Cardiac muscle cell (in vitro differentiated cells and primary cell): ENCODE measurements around the gene CST4. TPM values are rescaled to one million over a fixed set of nuclear protein-coding genes. Genes with fewer than 3 reads are reported as not detected.
A peak's percentile ranks its signal among the peaks of the same experiment; 100 is the strongest.

ENCODE experiments used
- DNase-seq, 2 donors: peaks; one replicate each; pipeline versions ENCODE4 v3.0.0 to v3.0.0-alpha.2; 2010 to 2017; ENCODE audit warnings: low read depth in 1 of 2, low spot score in 1 of 2
- H3K27ac ChIP-seq: fragments of 200-600 bp; sonication (generic); 2 replicates; pipeline ENCODE4 v1.5.1; 2016
- H3K27me3 ChIP-seq: fragments of 200-600 bp; sonication (generic); 2 replicates; pipeline ENCODE4 v1.6.0; 2016; ENCODE audit warnings: control low read depth
- H3K36me3 ChIP-seq: fragments of 200-600 bp; sonication (generic); 2 replicates; pipeline ENCODE4 v1.5.1; 2016; ENCODE audit warnings: control low read depth
- H3K4me1 ChIP-seq: fragments of 200-600 bp; sonication (generic); 2 replicates; pipeline ENCODE4 v1.8.1; 2017; ENCODE audit warnings: low read depth, mild to moderate bottlenecking, mixed run types
- H3K4me3 ChIP-seq: fragments of 200-600 bp; sonication (generic); 2 replicates; pipeline ENCODE4 v1.5.1; 2016; ENCODE audit warnings: mild to moderate bottlenecking
- H3K9me3 ChIP-seq: fragments of 200-600 bp; sonication (generic); 2 replicates; pipeline ENCODE4 v1.5.1; 2017; ENCODE audit warnings: low read depth, mild to moderate bottlenecking, control low read depth
- CTCF ChIP-seq: IDR thresholded peaks from 2 replicates; pipeline ENCODE4 v1.5.1; 2012; ENCODE audit warnings: low read depth, mild to moderate bottlenecking, low read length
- polyA plus RNA-seq: library from polyadenylated mRNA; unstranded; fragments of >200 nt; fragmentation: Nextera tagmentation; extraction: Ambion mirVana; gene quantifications from 2 replicates; pipeline ENCODE4 v1.2.1, GENCODE V29; 2016
- total RNA-seq: library from RNA; depleted of rRNA; stranded (reverse); fragments of >200 nt; gene quantifications from 2 replicates; pipeline ENCODE4 v1.2.3, GENCODE V29; 2016

Gene CST4
- total and polyA plus RNA-seq, 2 experiments from 2014 or later, result not detected

GRCh38 chr20:23655491-23656211, 33.2 kb downstream of the CST4 start:
- Histone ChIP-seq H3K27ac (no peak overlapping the region), H3K9me3 (no peaks in the 10 kb centered on the region), H3K4me3 (no peak overlapping the region), H3K27me3 (no peaks in the 10 kb centered on the region), H3K36me3 (no peaks in the 10 kb centered on the region), H3K4me1 (no peaks in the 10 kb centered on the region)
- DNase-seq, result peak in 1 of 2 donors; percentile 33
- no peak for TF ChIP-seq CTCF

- H3K27ac ChIP-seq, result no peak overlapping the region
- H3K9me3 ChIP-seq, result no peaks in the 10 kb centered on the region
- no peak for DNase-seq
- H3K36me3 ChIP-seq, result no peaks in the 10 kb centered on the region
- no peaks in the 10 kb centered on the region for H3K27me3 ChIP-seq
- H3K4me1 ChIP-seq, result no peaks in the 10 kb centered on the region
- no peak for TF ChIP-seq CTCF
- H3K4me3 ChIP-seq, result no peak overlapping the region
These were observed 34.1 kb downstream of the CST4 start for GRCh38 chr20:23654717-23655116.

GRCh38 chr20:23654000-23654399, 34.8 kb downstream of the CST4 start:
- no peak for TF ChIP-seq CTCF

GRCh38 chr20:23653400-23653938, 35.4 kb downstream of the CST4 start:
- Histone ChIP-seq H3K4me3 (no peak overlapping the region), H3K4me1 (no peaks in the 10 kb centered on the region), H3K36me3 (no peaks in the 10 kb centered on the region), H3K27me3 (no peaks in the 10 kb centered on the region), H3K27ac (no peak overlapping the region), H3K9me3 (no peaks in the 10 kb centered on the region)
- no peak for DNase-seq
- TF ChIP-seq CTCF, result no peak

More at GRCh38 chr20:23654000-23654399, 34.8 kb downstream of the CST4 start:
- no peak overlapping the region for H3K4me3 ChIP-seq
- H3K27ac ChIP-seq, result no peak overlapping the region
- no peaks in the 10 kb centered on the region for H3K36me3 ChIP-seq
- no peaks in the 10 kb centered on the region for H3K27me3 ChIP-seq
- no peaks in the 10 kb centered on the region for H3K4me1 ChIP-seq
- no peaks in the 10 kb centered on the region for H3K9me3 ChIP-seq
- no peak for DNase-seq

- H3K27me3 ChIP-seq, result no peaks in the 10 kb centered on the region
- H3K36me3 ChIP-seq, result no peaks in the 10 kb centered on the region
- H3K27ac ChIP-seq, result no peak overlapping the region
- H3K9me3 ChIP-seq, result no peaks in the 10 kb centered on the region
- no peak for DNase-seq
- no peaks in the 10 kb centered on the region for H3K4me1 ChIP-seq
- TF ChIP-seq CTCF, result no peak
- no peak overlapping the region for H3K4me3 ChIP-seq
These were observed 35.9 kb downstream of the CST4 start for GRCh38 chr20:23652926-23653325.
